ENCODE measurements around the gene PRG2.

The PRG2 gene

GRCh38 chr11:57359896-57360690 is 30.4 kb downstream of the PRG2 start:
- Histone ChIP-seq H2AFZ (no peak overlapping the region), H3K4me1 (peaks cover 2% of the 10 kb centered on the region), H3K9ac (no peak overlapping the region), H3K27ac (no peak overlapping the region), H3K27me3 (ENCODE audit: control insufficient read depth, insufficient read depth, low read length) (no peaks in the 10 kb centered on the region), H3K9me3 (ENCODE audit: control insufficient read depth, low read length) (no peaks in the 10 kb centered on the region), H3K36me3 (ENCODE audit: control insufficient read depth, insufficient read depth, low read length) (no peaks in the 10 kb centered on the region), H3K4me2 (ENCODE audit: low read length) (no peak overlapping the region), H3K79me2 (no peaks in the 10 kb centered on the region), H3K4me3 (ENCODE audit: low read depth, low read length) (no peak overlapping the region)
- no peak for TF ChIP-seq CTCF (IDR thresholded peaks at IDR 0.05)

GRCh38 chr11:57359396-57359795 is 31.1 kb downstream of the PRG2 start:
- Histone ChIP-seq H3K4me1 (peaks cover 2% of the 10 kb centered on the region), H3K4me3 (ENCODE audit: low read depth, low read length) (no peak overlapping the region), H3K9me3 (ENCODE audit: control insufficient read depth, low read length) (no peaks in the 10 kb centered on the region), H3K4me2 (ENCODE audit: low read length) (no peak overlapping the region), H3K9ac (no peak overlapping the region), H3K27me3 (ENCODE audit: control insufficient read depth, insufficient read depth, low read length) (no peaks in the 10 kb centered on the region), H3K36me3 (ENCODE audit: control insufficient read depth, insufficient read depth, low read length) (no peaks in the 10 kb centered on the region), H2AFZ (no peak overlapping the region), H3K79me2 (no peaks in the 10 kb centered on the region), H3K27ac (no peak overlapping the region)
- TF ChIP-seq CTCF (IDR thresholded peaks at IDR 0.05): no peak

- TF ChIP-seq CTCF (IDR thresholded peaks at IDR 0.05): no peak
- Histone ChIP-seq H3K4me2 (ENCODE audit: low read length) (no peak overlapping the region), H3K4me1 (peaks cover 2% of the 10 kb centered on the region), H3K9ac (no peak overlapping the region), H3K9me3 (ENCODE audit: control insufficient read depth, low read length) (no peaks in the 10 kb centered on the region), H3K27me3 (ENCODE audit: control insufficient read depth, insufficient read depth, low read length) (no peaks in the 10 kb centered on the region), H3K36me3 (ENCODE audit: control insufficient read depth, insufficient read depth, low read length) (no peaks in the 10 kb centered on the region), H3K27ac (no peak overlapping the region), H3K4me3 (ENCODE audit: low read depth, low read length) (no peak overlapping the region), H2AFZ (no peak overlapping the region), H3K79me2 (no peaks in the 10 kb centered on the region)
These were observed 31.5 kb downstream of the PRG2 start for GRCh38 chr11:57358991-57359390.

- Histone ChIP-seq H3K4me2 (ENCODE audit: low read length) (no peak overlapping the region), H3K4me3 (ENCODE audit: low read depth, low read length) (no peak overlapping the region), H3K4me1 (no peaks in the 10 kb centered on the region), H3K9ac (no peak overlapping the region), H2AFZ (no peak overlapping the region), H3K36me3 (ENCODE audit: control insufficient read depth, insufficient read depth, low read length) (no peaks in the 10 kb centered on the region), H3K79me2 (no peaks in the 10 kb centered on the region), H3K9me3 (ENCODE audit: control insufficient read depth, low read length) (no peaks in the 10 kb centered on the region), H3K27ac (no peak overlapping the region), H3K27me3 (ENCODE audit: control insufficient read depth, insufficient read depth, low read length) (no peaks in the 10 kb centered on the region)
- TF ChIP-seq CTCF (IDR thresholded peaks at IDR 0.05): no peak
These were observed 31.9 kb downstream of the PRG2 start for GRCh38 chr11:57358543-57358961.

GRCh38 chr11:57357856-57358255 is 32.6 kb downstream of the PRG2 start:
- no peak for TF ChIP-seq CTCF (IDR thresholded peaks at IDR 0.05)
- no peak overlapping the region for H3K27ac ChIP-seq
- H2AFZ ChIP-seq: no peak overlapping the region
- H3K4me1 ChIP-seq: no peaks in the 10 kb centered on the region
- no peaks in the 10 kb centered on the region for H3K27me3 ChIP-seq (ENCODE audit: control insufficient read depth, insufficient read depth, low read length)
- no peaks in the 10 kb centered on the region for H3K36me3 ChIP-seq (ENCODE audit: control insufficient read depth, insufficient read depth, low read length)
- no peak overlapping the region for H3K4me2 ChIP-seq (ENCODE audit: low read length)
- no peaks in the 10 kb centered on the region for H3K79me2 ChIP-seq
- H3K4me3 ChIP-seq (ENCODE audit: low read depth, low read length): no peak overlapping the region
- no peaks in the 10 kb centered on the region for H3K9me3 ChIP-seq (ENCODE audit: control insufficient read depth, low read length)
- H3K9ac ChIP-seq: no peak overlapping the region

Measured in parathyroid adenoma (tissue), 2 donors.